HepG2 (cell line): ENCODE data around the gene CASZ1.

ENCODE experiments used
- EP300 ChIP-seq, 3 experiments: sonication (generic) in 1 of 3; formaldehyde crosslinking in 1 of 3; IDR thresholded peaks; 2 replicates each; pipeline versions ENCODE4 v1.5.1 to v1.6.1; 2011 to 2020; ENCODE audit warnings: low read depth in 2 of 3, low read length in 2 of 3, borderline replicate concordance in 1 of 3, improper control_type of control experiment in 1 of 3, mild to moderate bottlenecking in 1 of 3, missing genetic modification reagents in 1 of 3, moderate library complexity in 1 of 3
- FOXP1 ChIP-seq, 2 experiments: fragments of 450-650 bp in 1 of 2; IDR thresholded peaks; 2 replicates each; pipeline ENCODE4 v1.6.1; 2017 to 2018; ENCODE audit warnings: antibody characterized with exemption in 1 of 2
- POLR2A ChIP-seq, 2 experiments: IDR thresholded peaks; 2 replicates each; pipeline ENCODE4 v1.6.1; 2011; ENCODE audit warnings: low read depth in 2 of 2, low read length in 2 of 2, mild to moderate bottlenecking in 1 of 2, moderate library complexity in 1 of 2; ENCODE audit not compliant: insufficient read depth in 1 of 2
- ZNF343 ChIP-seq: sonication (generic); formaldehyde crosslinking; IDR thresholded peaks from 2 replicates; pipeline ENCODE4 v1.4.0; 2020; ENCODE audit warnings: mild to moderate bottlenecking, missing genetic modification reagents
- TF ChIP-seq, protein P1 (sequence below): sonication (generic); formaldehyde crosslinking; IDR thresholded peaks from 2 replicates; pipeline ENCODE4 v1.5.0; 2020; ENCODE audit warnings: mild to moderate bottlenecking, missing genetic modification reagents, moderate library complexity
- TF ChIP-seq, protein P2 (sequence below): sonication (generic); formaldehyde crosslinking; IDR thresholded peaks from 2 replicates; pipeline ENCODE4 v1.4.0; 2020; ENCODE audit warnings: mild to moderate bottlenecking, missing genetic modification reagents
- TF ChIP-seq, protein P3 (sequence below): sonication (generic); formaldehyde crosslinking; IDR thresholded peaks from 2 replicates; pipeline ENCODE4 v1.4.0; 2020; ENCODE audit warnings: mild to moderate bottlenecking, missing genetic modification reagents
- TF ChIP-seq, protein P4 (sequence below): sonication (generic); formaldehyde crosslinking; IDR thresholded peaks from 2 replicates; pipeline ENCODE4 v1.4.0; 2020; ENCODE audit warnings: missing genetic modification reagents
- TF ChIP-seq, protein P5 (sequence below): sonication (generic); formaldehyde crosslinking; IDR thresholded peaks from 2 replicates; pipeline ENCODE4 v1.8.0; 2022; ENCODE audit warnings: mild to moderate bottlenecking, missing genetic modification reagents, moderate library complexity
- TF ChIP-seq, protein P6 (sequence below): sonication (generic); formaldehyde crosslinking; IDR thresholded peaks from 2 replicates; pipeline ENCODE4 v1.8.1; 2023; ENCODE audit warnings: missing genetic modification reagents, inconsistent platforms, borderline replicate concordance

DNA sequence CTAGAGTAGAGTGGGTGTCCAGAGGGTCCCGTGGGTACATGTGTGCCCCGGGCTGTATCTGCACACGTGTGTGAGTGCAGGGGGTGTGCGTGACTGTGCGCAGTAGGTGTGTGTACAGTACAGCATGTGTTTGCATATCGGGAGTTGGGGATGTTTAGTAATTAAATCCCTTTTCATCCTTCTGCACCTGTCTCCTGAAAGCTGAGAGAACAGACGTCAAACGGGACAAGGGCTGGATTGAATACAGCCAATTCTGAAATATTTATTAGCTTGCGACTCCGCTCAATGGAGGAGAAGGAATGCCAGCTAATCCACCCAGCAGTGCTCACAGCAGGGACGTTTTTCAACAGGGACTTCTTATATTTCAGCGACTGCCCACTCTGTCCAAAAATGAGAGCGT is 44.7 kb upstream of the CASZ1 start:
- TF ChIP-seq, protein P1, sequence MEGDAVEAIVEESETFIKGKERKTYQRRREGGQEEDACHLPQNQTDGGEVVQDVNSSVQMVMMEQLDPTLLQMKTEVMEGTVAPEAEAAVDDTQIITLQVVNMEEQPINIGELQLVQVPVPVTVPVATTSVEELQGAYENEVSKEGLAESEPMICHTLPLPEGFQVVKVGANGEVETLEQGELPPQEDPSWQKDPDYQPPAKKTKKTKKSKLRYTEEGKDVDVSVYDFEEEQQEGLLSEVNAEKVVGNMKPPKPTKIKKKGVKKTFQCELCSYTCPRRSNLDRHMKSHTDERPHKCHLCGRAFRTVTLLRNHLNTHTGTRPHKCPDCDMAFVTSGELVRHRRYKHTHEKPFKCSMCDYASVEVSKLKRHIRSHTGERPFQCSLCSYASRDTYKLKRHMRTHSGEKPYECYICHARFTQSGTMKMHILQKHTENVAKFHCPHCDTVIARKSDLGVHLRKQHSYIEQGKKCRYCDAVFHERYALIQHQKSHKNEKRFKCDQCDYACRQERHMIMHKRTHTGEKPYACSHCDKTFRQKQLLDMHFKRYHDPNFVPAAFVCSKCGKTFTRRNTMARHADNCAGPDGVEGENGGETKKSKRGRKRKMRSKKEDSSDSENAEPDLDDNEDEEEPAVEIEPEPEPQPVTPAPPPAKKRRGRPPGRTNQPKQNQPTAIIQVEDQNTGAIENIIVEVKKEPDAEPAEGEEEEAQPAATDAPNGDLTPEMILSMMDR: no peak
- no peak for TF ChIP-seq EP300 (IDR thresholded peaks at IDR 0.05; ENCODE audit: low read depth in 2 of 2, low read length in 2 of 2)
- TF ChIP-seq EP300 (CRISPR knock-in tag; IDR thresholded peaks at IDR 0.05; ENCODE audit: borderline replicate concordance): no peak
- TF ChIP-seq POLR2A (IDR thresholded peaks at IDR 0.05; ENCODE audit: insufficient read depth in 1 of 2, low read depth in 2 of 2, low read length in 2 of 2): no peak
- TF ChIP-seq, protein P2, sequence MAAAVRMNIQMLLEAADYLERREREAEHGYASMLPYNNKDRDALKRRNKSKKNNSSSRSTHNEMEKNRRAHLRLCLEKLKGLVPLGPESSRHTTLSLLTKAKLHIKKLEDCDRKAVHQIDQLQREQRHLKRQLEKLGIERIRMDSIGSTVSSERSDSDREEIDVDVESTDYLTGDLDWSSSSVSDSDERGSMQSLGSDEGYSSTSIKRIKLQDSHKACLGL (CRISPR knock-in tag): no peak
- TF ChIP-seq, protein P3, sequence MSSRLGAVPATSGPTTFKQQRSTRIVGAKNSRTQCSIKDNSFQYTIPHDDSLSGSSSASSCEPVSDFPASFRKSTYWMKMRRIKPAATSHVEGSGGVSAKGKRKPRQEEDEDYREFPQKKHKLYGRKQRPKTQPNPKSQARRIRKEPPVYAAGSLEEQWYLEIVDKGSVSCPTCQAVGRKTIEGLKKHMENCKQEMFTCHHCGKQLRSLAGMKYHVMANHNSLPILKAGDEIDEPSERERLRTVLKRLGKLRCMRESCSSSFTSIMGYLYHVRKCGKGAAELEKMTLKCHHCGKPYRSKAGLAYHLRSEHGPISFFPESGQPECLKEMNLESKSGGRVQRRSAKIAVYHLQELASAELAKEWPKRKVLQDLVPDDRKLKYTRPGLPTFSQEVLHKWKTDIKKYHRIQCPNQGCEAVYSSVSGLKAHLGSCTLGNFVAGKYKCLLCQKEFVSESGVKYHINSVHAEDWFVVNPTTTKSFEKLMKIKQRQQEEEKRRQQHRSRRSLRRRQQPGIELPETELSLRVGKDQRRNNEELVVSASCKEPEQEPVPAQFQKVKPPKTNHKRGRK (CRISPR knock-in tag): no peak
- TF ChIP-seq FOXP1 (IDR thresholded peaks at IDR 0.05): no peak
- TF ChIP-seq FOXP1 (CRISPR knock-in tag; IDR thresholded peaks at IDR 0.05): no peak
- TF ChIP-seq, protein P4, sequence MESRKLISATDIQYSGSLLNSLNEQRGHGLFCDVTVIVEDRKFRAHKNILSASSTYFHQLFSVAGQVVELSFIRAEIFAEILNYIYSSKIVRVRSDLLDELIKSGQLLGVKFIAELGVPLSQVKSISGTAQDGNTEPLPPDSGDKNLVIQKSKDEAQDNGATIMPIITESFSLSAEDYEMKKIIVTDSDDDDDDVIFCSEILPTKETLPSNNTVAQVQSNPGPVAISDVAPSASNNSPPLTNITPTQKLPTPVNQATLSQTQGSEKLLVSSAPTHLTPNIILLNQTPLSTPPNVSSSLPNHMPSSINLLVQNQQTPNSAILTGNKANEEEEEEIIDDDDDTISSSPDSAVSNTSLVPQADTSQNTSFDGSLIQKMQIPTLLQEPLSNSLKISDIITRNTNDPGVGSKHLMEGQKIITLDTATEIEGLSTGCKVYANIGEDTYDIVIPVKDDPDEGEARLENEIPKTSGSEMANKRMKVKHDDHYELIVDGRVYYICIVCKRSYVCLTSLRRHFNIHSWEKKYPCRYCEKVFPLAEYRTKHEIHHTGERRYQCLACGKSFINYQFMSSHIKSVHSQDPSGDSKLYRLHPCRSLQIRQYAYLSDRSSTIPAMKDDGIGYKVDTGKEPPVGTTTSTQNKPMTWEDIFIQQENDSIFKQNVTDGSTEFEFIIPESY (CRISPR knock-in tag): no peak
- TF ChIP-seq ZNF343 (CRISPR knock-in tag): no peak
- TF ChIP-seq, protein P5, sequence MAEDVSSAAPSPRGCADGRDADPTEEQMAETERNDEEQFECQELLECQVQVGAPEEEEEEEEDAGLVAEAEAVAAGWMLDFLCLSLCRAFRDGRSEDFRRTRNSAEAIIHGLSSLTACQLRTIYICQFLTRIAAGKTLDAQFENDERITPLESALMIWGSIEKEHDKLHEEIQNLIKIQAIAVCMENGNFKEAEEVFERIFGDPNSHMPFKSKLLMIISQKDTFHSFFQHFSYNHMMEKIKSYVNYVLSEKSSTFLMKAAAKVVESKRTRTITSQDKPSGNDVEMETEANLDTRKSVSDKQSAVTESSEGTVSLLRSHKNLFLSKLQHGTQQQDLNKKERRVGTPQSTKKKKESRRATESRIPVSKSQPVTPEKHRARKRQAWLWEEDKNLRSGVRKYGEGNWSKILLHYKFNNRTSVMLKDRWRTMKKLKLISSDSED: no peak
- TF ChIP-seq, protein P6, sequence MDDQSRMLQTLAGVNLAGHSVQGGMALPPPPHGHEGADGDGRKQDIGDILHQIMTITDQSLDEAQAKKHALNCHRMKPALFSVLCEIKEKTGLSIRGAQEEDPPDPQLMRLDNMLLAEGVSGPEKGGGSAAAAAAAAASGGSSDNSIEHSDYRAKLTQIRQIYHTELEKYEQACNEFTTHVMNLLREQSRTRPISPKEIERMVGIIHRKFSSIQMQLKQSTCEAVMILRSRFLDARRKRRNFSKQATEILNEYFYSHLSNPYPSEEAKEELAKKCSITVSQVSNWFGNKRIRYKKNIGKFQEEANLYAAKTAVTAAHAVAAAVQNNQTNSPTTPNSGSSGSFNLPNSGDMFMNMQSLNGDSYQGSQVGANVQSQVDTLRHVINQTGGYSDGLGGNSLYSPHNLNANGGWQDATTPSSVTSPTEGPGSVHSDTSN (CRISPR knock-in tag): no peak
